Stimulated activated CD8-positive, alpha-beta memory T cell treated with anti-CD3 and anti-CD28 coated beads, Interleukin-15, amount 100 ng/mL, for 48 hours (primary cell): ENCODE measurements around the gene NSD2.
"Not testable (repeated sequence)": the region's sequence is repeated elsewhere in the genome, so short reads cannot be mapped to it uniquely, and the experiment has no call there.

ENCODE experiments used
- DNase-seq, 2 donors: peaks; one replicate each; pipeline ENCODE4 v3.0.0-alpha.2; 2020; ENCODE audit warnings: low read depth in 2 of 2

The NSD2 gene

DNA sequence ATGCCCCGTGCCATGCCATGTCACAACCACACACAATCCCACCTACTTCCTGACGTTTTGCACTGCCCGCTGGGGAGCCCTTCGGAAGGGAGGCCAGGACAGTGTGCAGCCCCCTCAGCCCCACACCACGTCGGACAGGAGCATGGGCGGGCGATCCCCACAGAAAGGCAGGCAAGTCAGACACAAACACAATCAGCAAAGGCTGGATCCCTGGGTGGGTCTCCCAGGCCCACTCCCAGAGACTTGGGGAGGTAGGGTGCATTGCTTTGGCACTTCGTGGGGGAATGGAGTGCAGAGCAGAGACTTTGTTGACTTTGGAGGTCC is 29.3 kb upstream of the NSD2 start:
- DNase-seq = no peak

DNA sequence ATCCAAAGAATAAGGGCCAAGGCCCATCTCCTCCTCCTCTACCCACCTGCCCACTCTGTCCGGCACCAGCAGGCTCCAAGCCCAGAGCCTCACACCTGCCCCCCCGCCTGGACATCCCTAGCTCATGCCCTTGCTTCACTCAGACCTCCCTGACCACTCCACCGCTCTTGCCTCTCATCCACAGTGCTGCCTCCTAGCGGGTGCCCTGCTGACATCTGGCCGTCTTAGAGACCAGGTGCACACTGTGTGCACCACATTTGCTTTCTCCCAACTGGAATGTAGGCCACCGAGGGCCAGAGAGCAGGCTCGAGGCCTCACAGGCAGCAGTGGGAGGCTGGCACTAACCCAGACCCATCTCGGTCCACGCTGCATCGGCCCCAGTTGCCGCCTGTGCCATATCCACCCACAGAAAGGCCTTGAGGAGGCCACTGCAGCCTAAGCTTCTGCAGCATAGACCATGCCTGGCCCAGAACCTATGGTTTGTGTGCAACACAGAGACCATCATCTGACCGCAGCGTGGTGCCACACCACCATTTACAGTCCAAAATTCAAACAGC is 28.8 kb upstream of the NSD2 start:
- DNase-seq = no peak

DNA sequence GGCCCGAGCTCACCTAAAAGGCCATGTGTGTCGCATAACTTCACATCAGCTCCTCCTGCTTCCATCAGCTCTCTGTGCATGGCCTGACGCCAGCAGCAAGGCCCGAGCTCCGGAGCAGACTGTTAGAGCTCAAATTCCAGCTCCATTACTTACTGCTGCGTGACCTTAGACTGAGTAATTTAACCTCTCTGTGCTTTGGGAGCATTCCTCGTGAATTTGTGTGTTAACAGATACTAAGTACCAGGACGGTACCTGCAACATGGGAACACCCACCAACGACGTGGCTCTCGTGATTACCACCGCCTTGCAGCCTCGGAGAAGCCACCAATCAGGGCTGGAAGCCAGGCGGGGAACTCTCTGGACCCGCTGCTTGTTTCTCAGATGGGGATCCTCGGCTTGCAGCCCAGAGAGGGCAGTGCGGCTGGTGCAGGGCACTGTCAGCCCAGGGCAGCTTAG is 28.2 kb upstream of the NSD2 start:
- DNase-seq = no peak

DNA sequence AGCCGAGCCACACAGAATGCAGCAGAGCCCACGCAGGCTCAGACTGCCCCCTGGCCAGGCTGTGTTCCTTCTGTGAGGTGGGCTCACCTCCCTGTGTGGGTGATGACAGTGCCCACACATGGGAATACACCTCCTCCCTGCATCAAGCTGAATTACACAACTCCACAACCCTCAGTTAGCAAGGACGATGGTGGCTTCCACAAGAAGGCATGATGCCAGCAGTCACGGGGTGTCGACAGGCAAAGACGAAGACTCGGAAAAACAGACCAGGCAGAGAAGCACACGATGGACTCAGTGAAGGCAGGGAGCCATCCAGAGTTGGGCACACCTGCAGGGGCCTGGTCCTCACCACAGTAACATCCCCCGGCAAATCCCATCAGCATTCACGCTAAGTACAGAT is 27.3 kb upstream of the NSD2 start:
- DNase-seq = no peak

DNA sequence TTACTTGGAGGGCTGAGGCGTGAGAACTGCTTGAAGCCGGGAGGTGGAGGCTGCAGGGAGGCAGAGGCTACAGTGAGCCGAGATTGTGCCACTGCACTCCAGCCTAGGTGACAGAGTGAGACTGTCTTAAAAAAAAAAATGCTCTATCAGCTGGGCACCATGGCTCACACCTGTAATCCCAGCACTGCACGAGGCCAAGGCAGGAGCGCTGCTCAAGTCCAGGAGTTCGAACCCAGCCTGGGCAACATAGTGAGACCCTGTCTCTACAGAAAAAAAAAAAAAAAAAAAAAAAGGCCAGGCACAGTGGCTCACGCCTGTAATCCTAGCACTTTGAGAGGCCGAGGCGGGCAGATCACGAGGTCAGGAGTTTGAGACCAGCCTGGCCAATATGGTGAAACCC is 26.6 kb upstream of the NSD2 start:
- not testable (repeated sequence) for DNase-seq

DNA sequence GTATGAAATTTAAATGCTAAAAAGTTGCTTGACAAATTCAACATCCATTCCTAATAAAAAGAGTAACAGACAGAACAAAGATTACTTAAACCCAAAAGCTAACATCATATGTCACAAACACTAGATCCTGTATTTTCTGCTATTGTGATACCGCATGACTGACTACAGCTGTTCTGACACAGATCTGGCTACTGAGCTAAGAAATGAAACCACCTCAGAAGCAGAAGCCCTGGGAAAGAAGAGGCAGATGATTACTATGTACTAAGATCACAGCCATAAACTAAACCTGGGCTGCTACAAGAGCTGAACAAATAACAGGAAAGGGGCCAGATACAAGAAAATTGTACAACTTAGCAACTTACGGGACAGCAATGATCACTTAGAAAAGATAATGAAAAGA is 24.6 kb upstream of the NSD2 start:
- DNase-seq = no peak

DNA sequence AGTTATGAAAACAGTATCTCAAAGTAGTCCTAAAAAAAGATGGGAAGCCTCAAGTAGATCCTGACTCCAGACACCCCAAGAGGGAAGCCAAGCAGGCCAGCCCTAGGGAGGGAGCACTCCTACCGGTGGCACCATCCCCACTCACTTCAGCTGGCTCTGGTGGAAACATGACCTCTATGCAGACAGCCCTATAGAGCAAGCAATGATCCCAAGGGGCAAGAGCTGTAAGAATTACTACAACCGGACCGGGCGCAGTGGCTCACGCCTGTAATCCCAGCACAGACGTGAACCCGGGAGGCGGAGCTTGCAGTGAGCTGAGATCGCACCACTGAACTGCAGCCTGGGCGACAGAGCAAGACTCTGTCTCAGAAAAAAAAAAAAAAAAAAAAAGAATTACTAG is 20.9 kb upstream of the NSD2 start:
- no peak for DNase-seq

DNA sequence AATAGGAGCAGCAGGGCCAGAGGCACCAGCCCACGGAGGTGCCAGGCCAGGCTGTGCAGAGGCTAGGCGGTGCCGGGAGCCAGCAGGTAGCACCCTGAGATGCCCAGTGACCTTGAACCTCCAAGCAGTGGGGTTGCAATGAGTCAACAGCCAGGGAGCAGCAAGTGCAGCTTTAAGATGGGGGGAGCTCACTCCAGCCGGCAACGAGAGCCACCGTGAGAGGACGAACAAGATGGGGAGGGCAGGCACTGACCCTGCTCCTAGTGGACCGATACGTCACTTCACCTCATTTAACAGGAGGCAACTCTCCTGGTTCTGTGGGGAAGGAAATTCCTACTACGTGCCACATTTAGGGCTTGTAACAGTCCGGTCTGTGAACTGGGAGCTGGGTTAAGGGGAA is 20.0 kb upstream of the NSD2 start:
- DNase-seq = no peak

DNA sequence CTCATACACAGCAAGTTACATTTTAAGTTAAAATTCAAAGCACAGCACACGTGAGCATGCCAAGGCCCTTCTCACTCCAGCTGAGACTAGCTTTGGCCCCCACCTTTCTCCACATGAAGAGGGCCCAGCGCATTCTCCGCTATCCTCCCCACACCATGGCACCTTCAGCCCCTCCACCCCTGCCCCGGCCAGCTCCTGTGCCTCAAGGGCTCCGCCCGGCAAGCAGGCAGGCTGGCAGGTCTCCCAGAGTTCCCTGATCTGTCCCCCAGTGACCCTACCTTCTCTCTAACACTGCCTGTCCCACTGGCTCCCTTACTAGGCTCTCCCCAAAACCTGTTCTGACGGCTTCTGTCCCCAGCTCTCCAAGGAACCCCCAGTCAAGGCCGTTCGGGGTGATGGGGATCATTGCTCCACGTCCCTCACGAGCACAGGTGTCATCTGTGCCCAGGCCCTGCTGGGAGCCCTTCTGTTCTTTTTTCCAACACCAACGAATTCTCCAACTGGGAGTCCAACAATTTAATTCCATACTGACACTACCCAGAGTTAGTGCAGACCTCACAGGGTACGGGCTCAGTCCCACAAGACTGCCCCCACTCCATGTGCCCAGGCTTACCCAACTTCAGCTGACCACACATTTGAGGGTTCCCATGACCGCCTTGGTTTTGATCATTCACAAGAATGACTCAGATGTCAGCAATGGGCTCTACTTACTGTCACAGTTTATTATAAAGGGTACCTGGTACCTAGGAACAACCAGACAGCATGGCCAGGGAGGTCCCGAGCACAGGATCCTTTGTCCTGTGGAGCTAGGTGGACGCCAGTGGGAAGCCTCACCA is 19.4 kb upstream of the NSD2 start:
- DNase-seq = no peak

DNA sequence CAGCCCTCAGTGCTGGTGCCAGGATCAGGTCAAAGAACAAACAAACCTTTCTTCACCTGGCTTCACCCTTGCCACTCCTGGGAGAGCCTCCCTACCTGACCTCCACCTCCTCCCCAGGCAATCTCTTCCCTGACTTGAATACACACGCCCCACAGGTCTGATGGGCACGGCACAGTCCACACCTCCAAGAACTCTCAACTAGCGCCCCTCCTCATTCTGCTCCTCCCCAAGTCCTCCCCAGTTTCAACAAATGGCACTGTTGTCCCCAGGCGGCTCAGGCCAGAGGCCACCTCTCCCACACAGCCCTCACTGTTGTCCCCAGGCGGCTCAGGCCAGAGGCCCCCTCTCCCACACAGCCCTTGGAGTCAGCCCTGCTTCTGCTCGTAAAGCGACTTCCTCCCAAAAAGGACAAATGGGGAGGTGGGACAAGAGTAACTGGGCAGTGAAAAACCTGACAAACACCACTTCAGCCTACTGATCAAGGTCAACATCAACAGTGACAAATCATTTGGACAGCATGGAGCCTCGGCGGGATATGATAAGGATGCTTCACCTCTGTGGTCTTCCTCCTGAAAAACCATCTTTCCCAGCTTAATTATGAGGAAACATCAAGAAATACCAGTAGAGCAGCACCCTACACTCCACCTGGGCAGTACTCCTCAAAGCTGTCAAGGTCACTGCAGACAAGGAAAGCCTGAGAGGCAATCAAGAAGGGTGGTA is 18.1 kb upstream of the NSD2 start:
- DNase-seq = no peak

DNA sequence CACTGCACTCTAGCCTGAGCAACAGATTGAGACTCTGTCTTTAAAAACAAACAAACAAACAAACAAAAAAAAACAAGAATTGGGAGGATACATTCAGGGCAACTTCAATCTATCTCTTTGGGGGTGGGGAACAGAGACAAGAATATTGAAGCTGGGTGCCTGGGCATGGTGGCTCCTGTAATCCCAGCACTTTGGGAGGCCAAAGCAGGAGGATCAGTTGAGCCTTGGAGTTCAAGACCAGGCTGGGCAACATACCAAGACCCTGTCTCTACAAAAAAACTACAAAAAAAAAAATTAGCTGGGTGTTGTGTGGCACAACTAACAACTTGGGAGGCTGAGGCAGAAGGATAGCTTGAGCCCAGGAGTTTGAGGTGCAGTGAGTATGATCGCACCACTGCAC is 16.4 kb upstream of the NSD2 start:
- no peak for DNase-seq

DNA sequence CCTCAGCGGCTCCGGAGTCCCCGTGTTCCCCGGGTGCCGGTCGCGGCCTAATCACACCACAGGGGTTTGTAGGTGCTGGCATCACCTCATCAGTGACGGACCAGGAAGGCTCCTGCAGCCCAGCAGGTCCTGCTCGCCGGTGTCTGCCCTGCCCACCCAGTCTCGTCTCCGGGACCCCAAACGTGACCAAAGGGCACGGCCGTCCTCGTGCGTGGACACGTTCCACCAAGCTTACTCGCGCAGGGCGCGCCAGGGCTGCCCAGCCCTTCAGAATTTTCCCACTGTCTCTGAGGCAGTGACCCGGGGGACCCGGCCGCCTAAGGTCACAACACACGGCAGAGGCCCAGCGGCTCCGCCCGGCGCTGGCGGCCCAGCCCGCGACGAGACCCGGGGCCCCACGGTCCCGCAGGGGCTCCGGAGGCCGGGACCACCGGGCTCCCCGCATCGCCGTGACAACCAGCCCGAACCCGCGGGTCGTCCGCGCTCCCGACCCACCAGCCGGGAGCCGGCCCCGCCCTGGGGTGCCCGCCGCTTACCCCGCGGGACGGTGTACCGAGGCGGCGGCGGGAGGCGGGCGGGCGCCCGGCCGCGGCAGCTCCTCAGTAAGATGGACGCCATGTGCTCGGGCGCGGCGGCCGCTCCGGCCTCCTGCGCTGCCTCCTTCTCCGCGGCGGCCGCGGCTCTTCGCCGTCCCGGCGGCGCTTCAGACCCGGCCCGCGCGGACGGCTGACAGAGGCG is 15.7 kb upstream of the NSD2 start:
- DNase-seq = no peak

DNA sequence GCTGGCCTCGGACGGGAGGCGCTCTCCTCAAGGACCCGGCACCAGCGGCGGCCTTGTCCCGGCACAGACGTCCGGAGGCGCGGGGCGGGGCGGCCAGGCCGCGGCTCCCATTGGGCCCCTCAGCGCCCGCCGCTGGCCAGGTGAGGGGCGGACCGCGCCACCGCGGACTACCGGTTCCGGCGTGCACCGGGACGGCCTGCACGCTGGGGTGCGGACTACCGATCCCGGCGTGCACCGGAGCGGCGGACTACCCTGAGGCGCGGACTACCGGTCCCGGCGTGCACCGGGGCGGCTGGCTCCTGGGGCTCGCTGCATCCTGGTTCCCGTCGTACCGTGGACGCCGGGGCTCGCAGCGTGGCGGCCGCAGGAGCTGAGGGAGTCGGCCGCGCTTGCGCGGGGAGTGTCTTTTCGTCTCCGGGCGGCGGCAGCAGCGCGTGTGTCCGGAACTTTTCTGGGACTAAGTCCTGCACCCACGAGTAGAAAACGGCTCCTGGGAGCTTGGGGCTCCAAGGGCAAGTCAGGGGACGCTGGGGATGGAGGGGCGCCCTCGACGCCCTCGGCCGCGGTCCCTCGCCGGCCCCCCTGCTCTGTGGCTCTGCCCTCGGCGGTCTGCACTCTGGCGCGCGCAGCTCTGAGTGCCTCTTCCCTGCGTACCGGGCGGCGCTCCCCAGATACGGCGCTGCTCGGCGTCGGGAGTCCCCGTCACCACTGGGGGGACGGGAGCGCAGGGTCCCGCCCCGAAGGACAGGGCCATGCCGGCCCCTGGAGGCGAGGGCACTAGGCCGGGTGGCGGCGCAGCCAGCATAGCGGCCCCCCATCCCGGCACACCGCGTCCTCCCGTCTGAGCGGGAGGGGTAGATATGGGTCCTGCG is 14.9 kb upstream of the NSD2 start, which contains the start of gene LETM1:
Gene LETM1, minus strand, starts transcription at position 86 of the 872 bp plus-strand sequence. CDS start 206 bp downstream, outside the sequence.
- peak; percentile 92 to 95 for DNase-seq

DNA sequence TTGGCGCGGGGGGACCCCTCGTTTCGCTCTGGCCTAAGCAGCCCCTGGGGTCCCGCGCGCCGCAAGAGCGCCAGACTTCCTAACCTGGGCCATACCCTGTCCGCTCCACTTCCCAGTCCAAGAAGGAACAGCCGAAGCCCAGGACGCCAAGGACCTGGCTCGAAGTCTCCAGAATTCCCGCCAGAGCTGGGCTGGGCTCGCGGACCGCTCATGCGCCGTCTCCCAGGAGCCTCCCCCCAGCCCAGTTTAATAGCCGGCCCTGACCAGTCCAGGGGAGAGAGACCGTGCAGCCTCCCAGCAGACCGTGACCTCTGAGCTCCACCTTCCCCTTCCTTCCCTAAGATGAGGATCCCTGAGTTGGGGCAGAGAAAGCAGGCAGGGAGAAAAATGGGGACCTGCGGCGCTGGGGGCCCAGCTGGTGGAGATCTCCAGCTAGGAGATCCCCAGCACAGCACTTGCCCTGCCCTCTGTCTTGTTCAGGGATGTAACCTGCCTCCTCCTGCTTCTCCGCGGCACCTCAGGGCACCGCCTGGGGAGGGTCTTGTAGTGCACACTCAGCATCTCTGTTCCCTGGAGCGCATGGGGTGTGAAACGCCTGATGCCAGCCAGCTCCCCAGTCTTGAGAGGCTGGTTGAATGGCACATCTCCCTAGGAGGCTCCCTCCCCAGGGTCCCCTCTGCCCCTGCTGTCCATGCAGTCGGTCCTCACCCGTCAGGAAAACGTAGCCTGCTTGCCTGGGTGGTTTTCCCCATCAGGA is 14.1 kb upstream of the NSD2 start:
- DNase-seq = no peak

DNA sequence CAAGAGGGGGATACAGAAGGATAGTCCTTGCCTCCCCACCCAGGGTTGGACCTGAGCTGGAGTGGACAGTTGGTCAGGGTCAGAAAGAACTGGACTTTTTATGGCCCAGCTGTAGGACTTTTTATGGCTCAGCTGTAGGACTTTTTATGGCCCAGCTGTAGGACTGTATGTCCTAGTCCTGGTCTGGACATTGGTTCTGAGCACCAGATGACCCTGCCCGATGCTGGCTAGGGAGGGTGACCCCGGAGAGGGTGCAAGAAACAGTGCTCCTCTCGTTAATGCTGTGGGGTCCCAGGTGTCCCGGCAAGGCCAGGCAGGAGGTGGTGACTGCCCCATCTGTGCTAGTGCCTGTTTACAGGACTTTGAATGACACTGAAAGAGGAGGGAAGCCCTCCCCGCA is 13.3 kb upstream of the NSD2 start:
- DNase-seq = no peak

DNA sequence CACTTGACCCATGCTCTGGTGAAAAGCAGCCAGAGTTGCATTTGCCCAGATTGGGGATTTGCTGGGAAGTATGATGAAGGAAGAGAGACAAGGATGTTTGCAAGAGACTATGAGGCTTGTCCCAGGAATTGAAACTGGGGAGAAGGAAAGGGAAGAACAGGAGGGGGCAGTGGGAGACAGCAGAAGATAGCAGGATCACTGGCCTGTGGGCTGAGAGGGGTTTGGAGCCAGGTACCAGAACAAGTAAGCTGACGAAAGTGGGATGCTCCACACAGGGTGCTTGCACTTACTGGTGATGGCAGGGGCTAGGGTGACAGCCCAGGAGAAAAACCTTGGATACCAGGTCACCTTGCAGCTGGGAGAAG is 11.8 kb upstream of the NSD2 start:
- DNase-seq = no peak

DNA sequence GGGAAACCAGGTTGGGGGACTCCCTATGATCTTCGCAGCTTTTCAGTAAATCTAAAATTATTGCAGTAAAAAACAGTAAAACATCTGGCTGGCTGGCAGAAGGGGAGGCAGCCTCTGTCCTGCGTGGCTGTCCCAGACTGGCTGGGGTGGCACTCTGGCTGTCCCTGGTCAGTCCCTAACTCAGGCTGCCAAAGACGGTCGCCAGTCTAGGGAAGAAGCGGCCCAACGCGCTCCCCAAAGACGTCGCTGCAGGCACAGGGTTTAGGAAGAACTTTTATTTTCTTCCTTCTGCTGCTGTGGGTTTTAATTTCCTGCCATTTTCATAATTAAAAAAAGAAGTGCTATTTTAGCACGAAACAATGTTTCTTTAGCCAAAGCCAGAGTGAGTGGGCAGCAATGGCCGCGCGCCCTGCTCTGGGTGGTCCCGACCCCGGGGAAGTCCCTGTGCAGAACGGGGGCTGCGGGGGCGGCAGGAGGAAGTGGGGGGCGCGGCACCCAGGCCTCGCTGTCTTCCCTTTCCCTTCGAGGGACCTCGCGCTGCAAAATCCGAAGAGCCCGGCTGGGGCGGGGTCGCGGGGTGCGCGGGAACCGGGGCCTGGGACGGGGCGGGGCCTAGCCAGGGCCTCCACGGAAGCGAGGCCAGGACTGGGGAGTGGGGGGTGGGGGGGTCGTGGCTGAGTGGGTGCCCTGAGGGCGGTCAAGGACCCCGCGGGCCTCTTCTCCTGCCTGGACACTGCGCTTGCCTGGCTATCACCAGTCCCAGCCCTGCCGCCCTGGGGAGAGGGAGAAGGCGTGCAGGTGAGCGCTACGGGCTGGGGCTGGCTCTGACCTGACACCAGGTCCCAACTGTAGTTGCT is 8.9 kb upstream of the NSD2 start:
- no peak for DNase-seq

DNA sequence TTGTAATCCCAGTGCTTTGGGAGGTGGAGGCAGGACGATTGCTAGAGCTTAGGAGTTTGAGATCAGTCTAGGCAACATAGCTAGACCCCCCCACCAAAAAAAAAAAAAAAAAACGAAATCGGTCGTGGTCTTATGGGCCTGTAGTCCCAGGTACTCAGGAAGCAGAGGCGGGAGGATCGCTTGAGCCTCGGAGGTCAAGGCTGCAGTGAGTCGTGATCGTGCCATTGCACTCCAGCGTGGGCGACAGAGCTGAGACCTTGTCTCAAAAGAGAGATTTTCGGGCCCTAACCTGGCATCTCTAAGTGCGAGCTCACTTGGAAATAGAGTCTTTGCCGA is 8.3 kb upstream of the NSD2 start:
- DNase-seq = no peak

DNA sequence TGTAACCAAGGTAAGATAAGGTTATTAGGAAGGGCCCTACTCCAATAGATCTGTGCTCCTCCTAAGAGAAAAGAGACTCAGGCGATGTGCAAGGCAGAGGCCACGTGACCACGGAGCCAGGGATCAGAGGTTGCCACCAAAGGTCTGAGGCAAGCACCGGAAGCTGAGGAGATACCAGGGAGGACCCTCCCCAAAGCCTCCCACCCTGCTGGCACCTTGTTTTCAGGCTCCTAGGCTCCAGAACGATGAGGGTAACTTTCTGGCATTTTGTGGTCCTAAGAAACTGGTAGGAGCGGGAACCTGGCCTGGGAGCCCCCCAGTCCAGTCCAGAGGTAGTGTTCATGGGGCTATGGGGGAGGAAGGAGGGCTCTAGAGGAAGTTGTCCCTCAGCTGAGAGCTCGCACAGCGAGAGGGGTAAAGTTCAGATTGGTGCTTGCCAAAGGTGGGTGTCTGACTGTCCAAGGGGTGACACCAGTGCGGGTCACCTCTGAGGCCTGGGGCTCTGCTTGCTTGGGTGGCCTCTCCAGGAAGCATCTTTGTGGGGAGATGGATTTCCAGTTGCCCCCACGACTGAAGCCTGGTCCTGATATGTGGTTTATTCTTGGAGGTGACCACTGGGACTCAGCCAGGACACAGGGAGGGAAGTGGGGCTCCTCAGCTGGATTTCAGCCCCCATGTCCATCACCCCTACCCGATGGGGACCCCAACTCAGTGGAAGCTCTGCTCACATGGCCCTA is 7.7 kb upstream of the NSD2 start:
- no peak for DNase-seq
